WERI-Rb-1 (cell line): ENCODE data around the gene POC1B.
"Not testable (repeated sequence)": the region's sequence is repeated elsewhere in the genome, so short reads cannot be mapped to it uniquely, and the experiment has no call there.

Experiments
- DNase-seq: peaks from one replicate; pipeline ENCODE4 v3.0.0-alpha.2; 2020
- H3K27ac ChIP-seq: fragments of 250-450 bp; sonication (Bioruptor Pico); 2 replicates; pipeline ENCODE4 v1.5.1; 2020; ENCODE audit warnings: mild to moderate bottlenecking, moderate library complexity
- H3K27me3 ChIP-seq: fragments of 250-450 bp; sonication (Bioruptor Pico); 2 replicates; pipeline ENCODE4 v1.5.1; 2021; ENCODE audit warnings: mild to moderate bottlenecking, low read depth, moderate library complexity; ENCODE audit not compliant: insufficient read depth, severe bottlenecking
- H3K36me3 ChIP-seq: fragments of 250-450 bp; sonication (Bioruptor Pico); 2 replicates; pipeline ENCODE4 v1.5.1; 2020; ENCODE audit warnings: mild to moderate bottlenecking, moderate library complexity
- H3K4me3 ChIP-seq: 2 replicates; pipeline ENCODE4 v1.5.1; 2011; ENCODE audit warnings: low read depth, mild to moderate bottlenecking, control low read depth, low read length
- H3K9me3 ChIP-seq: fragments of 250-450 bp; sonication (Bioruptor Pico); 2 replicates; pipeline ENCODE4 v1.5.1; 2021; ENCODE audit warnings: mild to moderate bottlenecking, moderate library complexity; ENCODE audit not compliant: severe bottlenecking
- TF ChIP-seq, protein P1 (sequence below): IDR thresholded peaks from 2 replicates; pipeline ENCODE4 v1.5.1; 2011; ENCODE audit warnings: low read depth, mild to moderate bottlenecking, control low read depth, inconsistent platforms, low read length

POC1B gene

DNA sequence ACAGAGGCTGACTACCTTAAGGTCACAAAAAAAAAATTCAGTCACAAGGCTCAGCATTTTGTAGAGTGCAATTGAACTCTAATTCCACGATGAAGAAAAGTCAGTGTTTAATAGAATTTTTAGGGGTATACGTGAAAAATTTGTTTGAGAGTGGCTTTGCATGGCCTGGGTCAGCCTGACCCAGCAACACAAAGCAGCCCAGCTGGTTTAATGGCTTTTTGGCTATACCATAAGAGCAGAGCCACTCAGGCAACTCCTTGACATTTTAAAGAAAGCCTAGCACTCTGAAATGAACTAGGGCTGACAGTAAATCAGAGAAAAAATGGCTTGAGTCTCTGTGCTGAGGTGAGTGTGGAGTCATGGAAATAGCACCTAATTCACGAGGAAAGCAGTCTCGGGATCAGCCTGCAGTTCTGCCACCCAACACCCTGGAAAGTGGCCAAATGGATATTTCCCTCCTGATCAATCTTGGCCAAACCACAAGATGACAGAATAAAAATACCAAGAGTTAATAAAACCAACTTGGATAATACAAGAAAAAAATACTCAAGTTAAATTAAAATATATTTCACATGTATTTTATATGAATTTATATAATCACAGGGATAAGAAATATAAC is 60.8 kb downstream of the POC1B start:
- DNase-seq = no peak
- TF ChIP-seq, protein P1, sequence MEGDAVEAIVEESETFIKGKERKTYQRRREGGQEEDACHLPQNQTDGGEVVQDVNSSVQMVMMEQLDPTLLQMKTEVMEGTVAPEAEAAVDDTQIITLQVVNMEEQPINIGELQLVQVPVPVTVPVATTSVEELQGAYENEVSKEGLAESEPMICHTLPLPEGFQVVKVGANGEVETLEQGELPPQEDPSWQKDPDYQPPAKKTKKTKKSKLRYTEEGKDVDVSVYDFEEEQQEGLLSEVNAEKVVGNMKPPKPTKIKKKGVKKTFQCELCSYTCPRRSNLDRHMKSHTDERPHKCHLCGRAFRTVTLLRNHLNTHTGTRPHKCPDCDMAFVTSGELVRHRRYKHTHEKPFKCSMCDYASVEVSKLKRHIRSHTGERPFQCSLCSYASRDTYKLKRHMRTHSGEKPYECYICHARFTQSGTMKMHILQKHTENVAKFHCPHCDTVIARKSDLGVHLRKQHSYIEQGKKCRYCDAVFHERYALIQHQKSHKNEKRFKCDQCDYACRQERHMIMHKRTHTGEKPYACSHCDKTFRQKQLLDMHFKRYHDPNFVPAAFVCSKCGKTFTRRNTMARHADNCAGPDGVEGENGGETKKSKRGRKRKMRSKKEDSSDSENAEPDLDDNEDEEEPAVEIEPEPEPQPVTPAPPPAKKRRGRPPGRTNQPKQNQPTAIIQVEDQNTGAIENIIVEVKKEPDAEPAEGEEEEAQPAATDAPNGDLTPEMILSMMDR = no peak
- H3K36me3 ChIP-seq = no peaks in the 10 kb centered on the region
- H3K4me3 ChIP-seq = no peak overlapping the region
- H3K27me3 ChIP-seq = no peaks in the 10 kb centered on the region
- no peak overlapping the region for H3K27ac ChIP-seq
- no peaks in the 10 kb centered on the region for H3K9me3 ChIP-seq

DNA sequence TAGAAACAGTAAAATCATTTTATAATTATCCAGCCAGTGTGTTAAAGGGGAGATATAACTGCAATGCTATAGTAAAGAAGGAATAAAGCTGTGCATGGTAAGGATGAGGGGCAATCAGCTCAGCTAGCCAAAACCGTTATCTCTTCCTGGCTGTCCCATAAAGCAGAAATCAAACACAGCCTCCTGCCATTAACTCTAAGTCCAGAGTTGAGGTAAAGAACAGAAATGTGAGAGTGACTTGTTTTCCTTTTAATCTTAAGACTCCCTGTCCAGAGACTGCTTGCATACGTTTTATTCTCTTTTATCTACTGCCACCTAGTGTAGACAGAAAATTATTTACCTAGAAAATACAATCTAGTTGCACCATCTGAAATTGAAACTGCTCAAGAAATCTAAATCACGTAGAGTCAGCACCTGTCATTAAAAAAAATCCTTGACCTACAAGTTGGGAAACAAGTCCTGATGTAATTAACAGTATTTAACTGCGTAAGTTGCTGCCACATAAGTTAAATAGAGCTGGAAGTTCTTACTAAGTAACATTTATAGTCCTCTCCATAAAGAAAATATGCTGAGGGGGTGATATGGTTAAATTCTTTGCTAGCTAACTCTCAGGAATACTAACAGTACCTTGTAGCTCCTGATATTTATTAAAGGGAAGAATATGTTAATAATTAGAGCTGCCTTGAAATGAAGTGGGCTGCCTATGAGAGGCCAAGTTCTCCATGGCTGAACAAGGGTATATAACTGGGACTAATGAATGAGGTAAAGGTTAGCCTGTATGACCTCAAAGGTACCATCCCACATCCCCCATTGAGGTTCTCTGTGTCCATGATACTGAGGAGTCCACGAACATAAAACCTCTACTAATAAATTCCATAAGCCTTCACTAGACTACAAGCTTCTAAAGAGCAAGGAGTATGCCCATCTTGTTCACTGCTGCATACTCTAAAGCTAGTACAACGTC is 63.9 kb downstream of the POC1B start:
- H3K9me3 ChIP-seq = no peaks in the 10 kb centered on the region
- TF ChIP-seq, protein P1 = no peak
- H3K27me3 ChIP-seq = no peaks in the 10 kb centered on the region
- no peak overlapping the region for H3K27ac ChIP-seq
- no peak for DNase-seq
- no peaks in the 10 kb centered on the region for H3K36me3 ChIP-seq
- no peak overlapping the region for H3K4me3 ChIP-seq

DNA sequence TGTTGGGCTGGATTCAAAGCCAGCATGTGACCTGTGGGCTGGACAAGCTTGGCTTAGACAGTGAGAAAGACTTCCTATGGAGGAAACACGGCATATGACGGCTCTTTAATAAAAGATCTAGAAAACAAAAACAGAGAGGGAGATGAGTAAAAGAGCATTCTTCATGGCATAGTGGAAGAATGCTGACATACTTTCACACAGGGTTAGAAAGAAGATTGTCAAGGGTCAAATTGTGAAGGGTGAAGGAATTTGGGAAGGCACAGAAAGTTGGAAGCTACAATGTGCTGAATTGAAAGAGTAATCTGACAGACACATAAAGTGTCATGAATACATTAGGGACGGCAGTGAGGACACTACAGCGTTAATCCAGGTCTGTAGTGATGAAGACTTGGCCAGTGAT is 64.7 kb downstream of the POC1B start:
- no peak overlapping the region for H3K27ac ChIP-seq
- no peak for DNase-seq

DNA sequence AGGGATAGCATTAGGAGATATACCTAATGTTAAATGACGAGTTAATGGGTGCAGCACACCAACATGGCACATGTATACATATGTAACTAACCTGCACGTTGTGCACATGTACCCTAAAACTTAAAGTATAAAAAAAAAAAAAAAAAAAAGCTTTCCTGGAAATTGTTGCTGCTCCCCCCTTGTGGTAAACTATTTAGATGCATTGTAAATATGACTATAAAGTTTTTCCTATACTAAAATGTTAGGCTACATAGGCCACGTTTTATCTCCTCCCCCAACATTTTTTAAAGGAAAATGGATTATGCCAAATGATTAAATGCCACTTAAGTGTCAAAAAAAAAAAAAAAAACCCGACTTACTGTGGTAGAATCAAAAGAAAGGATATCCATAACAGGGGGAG is 66.6 kb downstream of the POC1B start:
- not testable (repeated sequence) for H3K27me3 ChIP-seq, H3K9me3 ChIP-seq, H3K27ac ChIP-seq, DNase-seq, H3K36me3 ChIP-seq, H3K4me3 ChIP-seq

More for the DNA sequence above, 64.7 kb downstream of the POC1B start:
- Histone ChIP-seq H3K4me3 (no peak overlapping the region), H3K9me3 (no peaks in the 10 kb centered on the region), H3K36me3 (no peaks in the 10 kb centered on the region), H3K27me3 (no peaks in the 10 kb centered on the region)
- TF ChIP-seq, protein P1 = no peak

DNA sequence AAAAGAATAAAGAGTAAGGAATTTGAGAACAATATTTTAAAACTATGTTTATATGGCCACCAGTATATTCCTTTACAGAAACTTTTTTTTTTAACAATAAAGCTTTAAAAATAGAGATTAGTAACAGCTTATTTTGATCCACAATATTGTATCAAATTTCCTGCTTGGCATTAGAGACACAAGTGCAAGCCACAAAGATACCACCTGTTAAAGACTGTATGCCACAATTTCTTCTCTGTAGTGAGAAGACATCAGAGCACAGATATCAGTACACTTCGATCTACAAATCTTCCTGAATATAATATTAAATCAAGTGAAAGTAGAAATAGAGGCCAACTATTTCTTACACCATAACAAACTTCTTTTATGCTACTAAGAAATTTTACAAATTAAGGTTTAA is 69.3 kb downstream of the POC1B start:
- Histone ChIP-seq H3K4me3 (no peak overlapping the region), H3K27me3 (no peaks in the 10 kb centered on the region), H3K9me3 (no peaks in the 10 kb centered on the region), H3K27ac (no peak overlapping the region), H3K36me3 (no peaks in the 10 kb centered on the region)
- no peak for DNase-seq
- TF ChIP-seq, protein P1 = no peak

DNA sequence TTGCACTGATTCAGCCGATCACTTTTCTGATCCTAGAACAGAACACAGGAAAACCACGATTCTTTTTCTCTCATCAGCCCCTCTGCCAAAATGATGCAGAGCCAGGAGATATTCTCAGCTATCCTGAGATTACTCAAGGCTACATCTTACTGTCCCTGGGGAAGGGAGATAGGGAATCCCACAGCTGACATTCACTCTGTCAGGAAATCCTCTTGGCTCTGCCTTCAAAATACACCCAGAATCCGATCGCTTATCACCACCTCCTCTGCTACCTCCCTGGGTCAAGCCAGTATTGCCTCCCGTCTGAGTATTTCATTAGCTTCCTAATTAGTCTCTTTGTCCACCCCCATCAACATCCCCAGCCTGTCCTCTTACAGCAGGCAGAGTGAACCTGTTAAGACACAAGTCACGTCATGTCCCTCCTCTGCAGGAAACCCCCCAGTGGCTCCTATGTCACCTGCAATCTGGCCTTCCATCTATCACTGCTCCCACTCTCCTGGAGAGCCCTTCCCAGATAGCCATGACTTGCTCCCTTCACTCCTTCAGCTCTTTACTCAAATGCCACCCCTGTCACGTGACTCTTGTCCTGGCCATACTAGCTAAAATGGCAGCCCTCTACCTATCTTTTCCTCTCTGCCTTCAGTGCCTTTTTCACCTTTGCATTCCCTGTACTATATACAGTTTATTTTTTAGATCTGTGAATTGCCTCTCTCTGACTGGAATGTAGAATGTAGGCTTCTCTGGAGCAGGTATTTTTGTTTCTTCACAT is 71.6 kb downstream of the POC1B start:
- no peak overlapping the region for H3K27ac ChIP-seq
- H3K4me3 ChIP-seq = no peak overlapping the region
- TF ChIP-seq, protein P1 = no peak
- DNase-seq = no peak
- H3K9me3 ChIP-seq = no peaks in the 10 kb centered on the region
- H3K27me3 ChIP-seq = no peaks in the 10 kb centered on the region
- no peaks in the 10 kb centered on the region for H3K36me3 ChIP-seq
